Mesendoderm (in vitro differentiated cells): ENCODE data around the gene KAZN.

ENCODE experiments used
- DNase-seq: peaks from one replicate; pipeline ENCODE4 v3.0.0; 2013
- H2AK5ac ChIP-seq: 2 replicates; pipeline ENCODE4 v1.6.1; 2013; ENCODE audit warnings: low read length, inconsistent platforms
- H2BK120ac ChIP-seq: 2 replicates; pipeline ENCODE4 v1.6.1; 2013; ENCODE audit warnings: low read depth, mild to moderate bottlenecking, low read length, moderate library complexity, mixed read lengths
- H2BK15ac ChIP-seq: replicated peaks from 2 replicates; pipeline ENCODE4 v1.6.1; 2013; ENCODE audit warnings: low read depth, mild to moderate bottlenecking, moderate library complexity
- H2BK5ac ChIP-seq: 2 replicates; pipeline ENCODE4 v1.6.1; 2013; ENCODE audit warnings: low read length, inconsistent platforms
- H3K18ac ChIP-seq: 2 replicates; pipeline ENCODE4 v1.6.1; 2013; ENCODE audit warnings: mild to moderate bottlenecking, low read length, mixed read lengths
- H3K23ac ChIP-seq: one replicate; pipeline ENCODE4 v1.6.1; 2013; ENCODE audit warnings: low read length
- H3K27ac ChIP-seq: 2 replicates; pipeline ENCODE4 v1.5.1; 2013; ENCODE audit warnings: low read depth, mild to moderate bottlenecking, inconsistent platforms, low read length, moderate library complexity
- H3K27me3 ChIP-seq: 2 replicates; pipeline ENCODE4 v1.6.1; 2013; ENCODE audit warnings: low read length, control low read depth, mild to moderate bottlenecking, inconsistent platforms; ENCODE audit not compliant: insufficient read depth, poor library complexity
- H3K36me3 ChIP-seq: 2 replicates; pipeline ENCODE4 v1.6.1; 2013; ENCODE audit warnings: low read length, inconsistent platforms; ENCODE audit not compliant: control insufficient read depth, insufficient read depth
- H3K4ac ChIP-seq: one replicate; pipeline ENCODE4 v1.6.1; 2013; ENCODE audit warnings: low read depth, mild to moderate bottlenecking, low read length, moderate library complexity
- H3K4me1 ChIP-seq: 2 replicates; pipeline ENCODE4 v1.6.1; 2013; ENCODE audit warnings: low read depth, low read length, inconsistent platforms; ENCODE audit not compliant: control insufficient read depth
- H3K4me2 ChIP-seq: 2 replicates; pipeline ENCODE4 v1.6.1; 2013; ENCODE audit warnings: low read length
- H3K4me3 ChIP-seq: 2 replicates; pipeline ENCODE4 v1.5.1; 2013; ENCODE audit warnings: mild to moderate bottlenecking, low read length
- H3K56ac ChIP-seq: one replicate; pipeline ENCODE4 v1.6.1; 2013; ENCODE audit warnings: low read length
- H3K79me1 ChIP-seq: 2 replicates; pipeline ENCODE4 v1.6.1; 2013; ENCODE audit warnings: low read length, inconsistent platforms
- H3K79me2 ChIP-seq: 2 replicates; pipeline ENCODE4 v1.6.1; 2013; ENCODE audit warnings: mild to moderate bottlenecking, low read length; ENCODE audit not compliant: control insufficient read depth, insufficient read depth
- H3K9ac ChIP-seq: 2 replicates; pipeline ENCODE4 v1.6.1; 2013; ENCODE audit warnings: low read length, inconsistent platforms
- H4K5ac ChIP-seq: one replicate; pipeline ENCODE4 v1.6.1; 2013; ENCODE audit warnings: low read length
- H4K8ac ChIP-seq: one replicate; pipeline ENCODE4 v1.6.1; 2013; ENCODE audit warnings: low read depth, mild to moderate bottlenecking, control low read depth, low read length, moderate library complexity
- WGBS: extraction: QIAGEN DNeasy Blood & Tissue Kit; methylation state at CpG from one replicate; pipeline ENCODE4 v1.1.7; 2013; ENCODE audit warnings: low lambda C conversion rate, missing lambda C conversion rate; ENCODE audit not compliant: insufficient coverage; ENCODE audit errors: extremely low coverage; 5-methylcytosine and 5-hydroxymethylcytosine counted together

KAZN gene

DNA sequence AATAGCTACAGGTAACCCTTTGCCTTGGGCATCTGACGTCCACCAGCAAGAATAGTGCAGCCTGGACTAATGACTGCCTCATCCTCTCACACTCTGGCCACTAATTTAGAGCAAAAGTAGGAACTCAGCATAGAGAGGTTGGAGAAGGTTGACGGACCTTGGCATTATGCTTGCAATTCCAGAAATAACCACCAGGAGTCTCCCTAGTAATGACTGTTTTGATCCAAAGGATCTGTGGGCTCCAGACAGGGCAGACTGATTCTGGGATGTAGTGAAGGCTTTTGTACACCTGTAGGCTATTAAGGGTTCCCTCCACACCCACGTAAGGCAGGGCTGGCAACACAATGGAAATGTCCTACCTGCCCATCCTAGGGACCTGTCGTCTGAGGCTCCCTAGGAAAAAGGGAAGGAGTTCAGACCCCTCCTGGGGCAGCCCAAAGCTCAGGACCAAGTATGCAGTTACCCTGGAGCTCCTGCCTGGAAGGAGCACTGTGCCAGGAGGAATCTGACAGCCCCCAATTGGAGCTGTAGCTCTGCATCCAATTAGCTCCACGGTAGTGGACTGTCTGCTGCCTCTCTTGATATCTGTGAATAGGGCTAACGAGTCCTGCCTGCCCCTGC lies 464.1 kb downstream of the KAZN start:
- WGBS, result no CpG with 5 or more reads among the region's 6 CpGs
- no peak overlapping the region for H2AK5ac ChIP-seq
- H3K18ac ChIP-seq, result no peak overlapping the region
- peak; percentile 56 for DNase-seq
- H2BK15ac ChIP-seq, result no peak overlapping the region
- H3K23ac ChIP-seq, result no peak overlapping the region
- H3K4me2 ChIP-seq, result no peak overlapping the region
- no peak overlapping the region for H4K5ac ChIP-seq
- H3K56ac ChIP-seq, result no peak overlapping the region
- H3K79me1 ChIP-seq, result no peaks in the 10 kb centered on the region
- no peak overlapping the region for H2BK5ac ChIP-seq
- H3K27me3 ChIP-seq, result no peaks in the 10 kb centered on the region
- H3K79me2 ChIP-seq, result no peaks in the 10 kb centered on the region
- no peak overlapping the region for H2BK120ac ChIP-seq
- no peaks in the 10 kb centered on the region for H3K4me1 ChIP-seq
- H4K8ac ChIP-seq, result no peak overlapping the region
- no peak overlapping the region for H3K4ac ChIP-seq
- no peak overlapping the region for H3K4me3 ChIP-seq
- no peak overlapping the region for H3K9ac ChIP-seq
- no peak overlapping the region for H3K27ac ChIP-seq
- peaks cover 3% of the 10 kb centered on the region for H3K36me3 ChIP-seq

DNA sequence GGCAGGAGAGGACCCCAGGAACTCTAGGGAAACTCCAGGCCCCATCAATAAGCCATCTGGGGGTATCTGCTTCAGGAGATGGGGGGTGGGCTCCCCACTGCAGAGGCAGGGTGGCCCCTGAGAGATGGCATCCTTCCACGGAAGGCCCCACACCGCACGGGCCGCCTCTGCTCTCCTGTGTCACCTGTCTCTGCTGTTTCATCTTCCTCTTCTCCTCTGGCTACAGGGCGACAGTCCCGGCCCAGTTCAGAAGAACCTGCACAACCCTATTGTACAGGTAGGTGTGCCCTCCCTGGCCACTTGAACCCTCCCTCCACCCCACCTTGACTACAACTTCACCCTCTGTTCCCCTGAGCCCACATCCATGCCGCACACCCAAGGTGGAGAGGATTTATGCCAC lies 464.9 kb downstream of the KAZN start:
- no peaks in the 10 kb centered on the region for H3K27me3 ChIP-seq
- H3K79me2 ChIP-seq, result no peaks in the 10 kb centered on the region
- H4K5ac ChIP-seq, result no peak overlapping the region
- H3K4me3 ChIP-seq, result no peak overlapping the region
- no peak overlapping the region for H2BK120ac ChIP-seq
- no peaks in the 10 kb centered on the region for H3K79me1 ChIP-seq
- no peak overlapping the region for H4K8ac ChIP-seq
- no peak overlapping the region for H2AK5ac ChIP-seq
- H3K4me1 ChIP-seq, result no peaks in the 10 kb centered on the region
- H3K36me3 ChIP-seq, result peaks cover 3% of the 10 kb centered on the region
- H3K9ac ChIP-seq, result no peak overlapping the region
- no CpG with 5 or more reads among the region's 7 CpGs for WGBS
- H3K23ac ChIP-seq, result no peak overlapping the region
- no peak overlapping the region for H2BK5ac ChIP-seq
- no peak overlapping the region for H3K27ac ChIP-seq
- H3K56ac ChIP-seq, result no peak overlapping the region
- H3K18ac ChIP-seq, result no peak overlapping the region
- no peak overlapping the region for H3K4ac ChIP-seq
- no peak overlapping the region for H2BK15ac ChIP-seq
- DNase-seq, result no peak
- H3K4me2 ChIP-seq, result no peak overlapping the region

DNA sequence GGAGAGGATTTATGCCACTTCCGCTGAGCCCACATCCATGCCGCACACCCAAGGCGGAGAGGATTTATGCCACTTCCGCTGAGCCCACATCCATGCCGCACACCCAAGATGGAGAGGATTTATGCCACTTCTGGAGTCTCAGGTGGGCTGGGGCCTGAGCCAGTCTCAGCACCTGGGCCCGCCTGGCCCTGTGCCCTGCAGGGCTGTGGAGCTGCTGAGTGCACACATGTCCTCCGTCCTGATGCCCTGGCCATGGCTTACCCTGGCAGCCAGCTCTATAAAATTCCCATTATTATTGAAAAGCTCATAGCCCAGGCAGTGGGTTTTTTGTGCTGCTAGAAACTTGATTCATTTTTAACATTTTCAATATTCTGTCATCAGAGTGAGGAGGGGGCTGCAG lies 465.3 kb downstream of the KAZN start:
- Histone ChIP-seq H2BK5ac (no peak overlapping the region), H3K56ac (no peak overlapping the region), H3K79me1 (no peaks in the 10 kb centered on the region), H3K4me1 (no peaks in the 10 kb centered on the region), H3K9ac (no peak overlapping the region), H3K27me3 (no peaks in the 10 kb centered on the region), H3K18ac (no peak overlapping the region), H2AK5ac (no peak overlapping the region), H2BK120ac (no peak overlapping the region), H3K36me3 (peaks cover 3% of the 10 kb centered on the region), H4K5ac (no peak overlapping the region), H3K23ac (no peak overlapping the region), H3K27ac (no peak overlapping the region), H2BK15ac (no peak overlapping the region), H4K8ac (no peak overlapping the region), H3K4ac (no peak overlapping the region), H3K4me2 (no peak overlapping the region), H3K79me2 (no peaks in the 10 kb centered on the region), H3K4me3 (no peak overlapping the region)
- no CpG with 5 or more reads among the region's 7 CpGs for WGBS
- no peak for DNase-seq

DNA sequence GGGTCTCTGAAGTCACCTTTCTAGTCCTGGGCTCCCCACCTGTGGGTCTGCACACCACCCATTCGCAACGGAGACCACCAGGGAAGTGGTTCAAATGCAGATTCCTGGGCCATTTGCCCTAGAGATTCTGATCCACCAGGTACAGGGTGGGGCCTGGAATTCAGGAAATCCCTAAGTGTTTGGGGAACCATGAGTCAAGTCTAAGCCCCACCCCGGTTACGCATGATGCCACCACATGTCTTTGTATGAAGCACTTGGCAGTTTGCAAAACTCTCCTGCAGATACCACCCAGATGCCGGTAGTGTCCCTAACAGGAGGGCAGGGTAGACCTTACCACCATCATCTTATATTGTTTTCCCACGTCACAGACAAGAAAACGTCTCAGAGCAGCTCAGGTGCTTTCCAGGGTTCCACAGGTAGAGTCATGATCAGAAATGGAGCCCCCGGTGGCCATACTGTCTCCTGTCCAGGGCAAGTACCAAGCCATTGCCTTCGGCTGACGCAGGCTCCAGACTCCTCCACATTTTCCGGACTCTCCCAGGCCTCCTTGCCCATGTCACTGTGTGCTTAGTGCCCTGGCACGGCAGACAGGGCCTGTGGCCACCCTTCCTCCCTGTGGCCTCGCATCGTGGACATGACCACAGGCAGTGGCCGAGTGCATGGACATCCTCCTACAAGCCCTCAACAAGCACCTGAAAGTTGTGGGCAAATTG lies 465.9 kb downstream of the KAZN start:
- peaks cover 3% of the 10 kb centered on the region for H3K36me3 ChIP-seq
- no CpG with 5 or more reads among the region's 15 CpGs for WGBS

DNA sequence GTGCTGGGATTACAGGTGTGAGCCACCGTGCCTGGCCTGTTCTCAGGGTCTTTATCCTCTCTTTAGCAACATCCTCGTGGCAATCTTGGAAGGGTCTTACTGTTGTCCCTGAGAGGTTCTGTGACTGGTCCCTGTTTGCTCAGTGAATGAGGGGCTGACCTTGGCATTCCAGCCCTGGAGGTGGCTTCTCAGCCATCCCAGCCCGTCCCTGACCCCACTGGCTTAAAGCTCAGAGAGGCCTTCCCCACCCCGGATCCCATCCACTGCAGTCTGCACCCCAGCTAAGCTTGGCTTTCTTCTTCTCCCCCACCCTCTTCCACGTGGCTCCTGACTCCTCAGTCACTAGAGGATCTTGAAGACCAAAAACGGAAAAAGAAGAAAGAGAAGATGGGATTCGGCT lies 466.8 kb downstream of the KAZN start:
- H2BK120ac ChIP-seq, result no peak overlapping the region
- no peak overlapping the region for H3K23ac ChIP-seq
- H4K8ac ChIP-seq, result no peak overlapping the region
- peaks cover 3% of the 10 kb centered on the region for H3K36me3 ChIP-seq
- DNase-seq, result no peak
- no peaks in the 10 kb centered on the region for H3K79me1 ChIP-seq
- no peak overlapping the region for H4K5ac ChIP-seq
- H3K79me2 ChIP-seq, result no peaks in the 10 kb centered on the region
- H3K27ac ChIP-seq, result no peak overlapping the region
- H3K4me2 ChIP-seq, result no peak overlapping the region
- H3K18ac ChIP-seq, result no peak overlapping the region
- H3K27me3 ChIP-seq, result no peaks in the 10 kb centered on the region
- H3K4me3 ChIP-seq, result no peak overlapping the region
- no peak overlapping the region for H2BK5ac ChIP-seq
- no peaks in the 10 kb centered on the region for H3K4me1 ChIP-seq
- no peak overlapping the region for H3K4ac ChIP-seq
- no peak overlapping the region for H3K9ac ChIP-seq
- H3K56ac ChIP-seq, result no peak overlapping the region
- no CpG with 5 or more reads among the region's 7 CpGs for WGBS
- no peak overlapping the region for H2BK15ac ChIP-seq
- no peak overlapping the region for H2AK5ac ChIP-seq

More for the DNA sequence above, 465.9 kb downstream of the KAZN start:
- H3K9ac ChIP-seq, result no peak overlapping the region
- H3K18ac ChIP-seq, result no peak overlapping the region
- H3K4ac ChIP-seq, result no peak overlapping the region
- no peaks in the 10 kb centered on the region for H3K4me1 ChIP-seq
- H3K56ac ChIP-seq, result no peak overlapping the region
- no peak overlapping the region for H3K4me3 ChIP-seq
- no peak overlapping the region for H4K8ac ChIP-seq
- no peak overlapping the region for H2AK5ac ChIP-seq
- no peak overlapping the region for H3K27ac ChIP-seq
- no peak for DNase-seq
- no peaks in the 10 kb centered on the region for H3K79me1 ChIP-seq
- no peak overlapping the region for H4K5ac ChIP-seq
- no peak overlapping the region for H3K23ac ChIP-seq
- H2BK120ac ChIP-seq, result no peak overlapping the region
- no peak overlapping the region for H2BK15ac ChIP-seq
- no peak overlapping the region for H2BK5ac ChIP-seq
- no peak overlapping the region for H3K4me2 ChIP-seq
- no peaks in the 10 kb centered on the region for H3K27me3 ChIP-seq
- H3K79me2 ChIP-seq, result no peaks in the 10 kb centered on the region

DNA sequence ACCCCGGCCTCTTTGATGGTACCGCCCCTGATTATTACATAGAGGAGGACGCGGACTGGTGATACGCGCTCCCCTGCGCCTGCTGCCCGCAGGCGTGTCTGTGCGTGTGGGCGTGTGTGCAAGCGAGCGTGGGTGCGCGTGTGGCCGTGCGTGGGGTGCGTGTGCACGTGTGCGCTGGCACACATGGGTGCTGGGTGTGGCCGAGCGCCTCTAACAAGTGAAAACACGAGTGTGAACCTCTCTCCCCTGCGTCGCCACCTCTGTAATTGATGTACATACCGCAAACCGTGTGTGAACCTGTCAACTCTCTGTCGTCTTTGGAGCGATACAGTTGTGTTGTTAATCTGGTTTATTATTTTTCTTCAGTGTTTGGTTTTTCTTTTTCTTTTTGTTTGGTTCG lies 467.3 kb downstream of the KAZN start:
- Histone ChIP-seq H3K56ac (no peak overlapping the region), H3K36me3 (peaks cover 3% of the 10 kb centered on the region), H2BK15ac (no peak overlapping the region), H3K79me2 (no peaks in the 10 kb centered on the region), H3K4ac (no peak overlapping the region), H2BK5ac (no peak overlapping the region), H4K8ac (no peak overlapping the region), H2AK5ac (no peak overlapping the region), H3K23ac (no peak overlapping the region), H3K4me1 (no peaks in the 10 kb centered on the region), H3K4me3 (no peak overlapping the region), H3K18ac (no peak overlapping the region), H3K4me2 (no peak overlapping the region), H3K9ac (no peak overlapping the region), H3K79me1 (no peaks in the 10 kb centered on the region), H4K5ac (no peak overlapping the region), H3K27me3 (no peaks in the 10 kb centered on the region), H2BK120ac (no peak overlapping the region), H3K27ac (no peak overlapping the region)
- WGBS, result no CpG with 5 or more reads among the region's 30 CpGs
- DNase-seq, result no peak
